Loucy (cell line): ENCODE measurements around the gene RPS19.

Source experiments
- H2AFZ ChIP-seq: fragments of 200-600 bp; sonication (generic); 2 replicates; pipeline ENCODE4 v1.6.0; 2016; ENCODE audit warnings: antibody characterized with exemption, mild to moderate bottlenecking, low read length, moderate library complexity
- H3F3A ChIP-seq: fragments of 200-600 bp; 2 replicates; pipeline ENCODE4 v1.6.0; 2016; ENCODE audit warnings: antibody characterized with exemption, low read depth, mild to moderate bottlenecking
- H3K27me3 ChIP-seq: fragments of 200-600 bp; sonication (generic); 2 replicates; pipeline ENCODE4 v1.6.1; 2014; ENCODE audit warnings: low read length, mild to moderate bottlenecking; ENCODE audit not compliant: insufficient read depth, poor library complexity, severe bottlenecking
- H3K36me3 ChIP-seq: fragments of 200-600 bp; sonication (generic); 2 replicates; pipeline ENCODE4 v1.6.1; 2016; ENCODE audit warnings: low read length; ENCODE audit not compliant: insufficient read depth
- H3K4me1 ChIP-seq: fragments of 200-600 bp; sonication (generic); 2 replicates; pipeline ENCODE4 v1.5.1; 2014; ENCODE audit warnings: low read length, mild to moderate bottlenecking; ENCODE audit not compliant: insufficient read depth, poor library complexity, severe bottlenecking
- H3K4me2 ChIP-seq: fragments of 200-600 bp; sonication (generic); 2 replicates; pipeline ENCODE4 v1.6.0; 2014; ENCODE audit warnings: antibody characterized with exemption, low read length, low read depth, mild to moderate bottlenecking; ENCODE audit not compliant: poor library complexity, severe bottlenecking
- H3K4me3 ChIP-seq: fragments of 200-600 bp; sonication (generic); 2 replicates; pipeline ENCODE4 v1.5.1; 2014; ENCODE audit warnings: low read length, mild to moderate bottlenecking, mixed read lengths; ENCODE audit not compliant: poor library complexity, severe bottlenecking
- H3K79me2 ChIP-seq: fragments of 200-600 bp; sonication (generic); 2 replicates; pipeline ENCODE4 v1.6.1; 2014; ENCODE audit warnings: low read length; ENCODE audit not compliant: insufficient read depth
- H3K9ac ChIP-seq: fragments of 200-600 bp; sonication (generic); 2 replicates; pipeline ENCODE4 v1.6.0; 2014; ENCODE audit warnings: mild to moderate bottlenecking, low read depth, low read length, moderate library complexity; ENCODE audit not compliant: poor library complexity, severe bottlenecking
- H3K9me2 ChIP-seq: fragments of 200-600 bp; sonication (generic); replicated peaks from 2 replicates; pipeline ENCODE4 v1.6.1; 2016; ENCODE audit warnings: low read depth, low read length, mixed read lengths
- H3K9me3 ChIP-seq: fragments of 200-600 bp; sonication (generic); 2 replicates; pipeline ENCODE4 v1.6.1; 2014; ENCODE audit warnings: mild to moderate bottlenecking, antibody characterized with exemption, low read length, low read depth; ENCODE audit not compliant: insufficient read depth
- H4K20me1 ChIP-seq: fragments of 200-600 bp; sonication (generic); 2 replicates; pipeline ENCODE4 v1.6.0; 2014; ENCODE audit warnings: antibody characterized with exemption, low read length, mild to moderate bottlenecking; ENCODE audit not compliant: insufficient read depth, poor library complexity, severe bottlenecking
- CTCF ChIP-seq: fragments of 200-600 bp; sonication (generic); conservative IDR thresholded peaks from 2 replicates; pipeline ENCODE4 v1.5.1; 2014; ENCODE audit warnings: mild to moderate bottlenecking, antibody characterized with exemption, low read length
- EZH2phosphoT487 ChIP-seq: fragments of 200-600 bp; IDR thresholded peaks from 2 replicates; pipeline ENCODE4 v1.6.1; 2018; ENCODE audit warnings: antibody characterized with exemption, mild to moderate bottlenecking, moderate library complexity, borderline replicate concordance

The RPS19 gene

GRCh38 chr19:41879670-41880328, 19.7 kb downstream of the RPS19 start:
- Histone ChIP-seq H4K20me1 (peaks cover 5% of the 10 kb centered on the region), H2AFZ (no peak overlapping the region), H3K9ac (peak overlapping the region; percentile 35), H3K27me3 (no peaks in the 10 kb centered on the region), H3K36me3 (no peaks in the 10 kb centered on the region), H3F3A (peaks cover 16% of the 10 kb centered on the region), H3K9me3 (no peaks in the 10 kb centered on the region), H3K4me1 (peaks cover 35% of the 10 kb centered on the region), H3K4me3 (no peak overlapping the region), H3K9me2 (no peaks in the 10 kb centered on the region), H3K79me2 (peaks cover 42% of the 10 kb centered on the region), H3K4me2 (peak overlapping the region; percentile 89)
- TF ChIP-seq CTCF (no peak), EZH2phosphoT487 (no peak)

- H3K4me1 ChIP-seq = peaks cover 39% of the 10 kb centered on the region
- H3K4me3 ChIP-seq = no peak overlapping the region
- no peaks in the 10 kb centered on the region for H3K9me3 ChIP-seq
- TF ChIP-seq EZH2phosphoT487 = no peak
- no peak for TF ChIP-seq CTCF
- H3K9ac ChIP-seq = no peak overlapping the region
- H3K36me3 ChIP-seq = no peaks in the 10 kb centered on the region
- peaks cover 10% of the 10 kb centered on the region for H4K20me1 ChIP-seq
- no peak overlapping the region for H2AFZ ChIP-seq
- H3K79me2 ChIP-seq = peaks cover 47% of the 10 kb centered on the region
- H3K27me3 ChIP-seq = no peaks in the 10 kb centered on the region
- H3K4me2 ChIP-seq = no peak overlapping the region
- no peaks in the 10 kb centered on the region for H3K9me2 ChIP-seq
- H3F3A ChIP-seq = peaks cover 16% of the 10 kb centered on the region
Observed at GRCh38 chr19:41880329-41880708, 20.3 kb downstream of the RPS19 start.

GRCh38 chr19:41882568-41883462, 22.8 kb downstream of the RPS19 start, which contains the start of gene ARHGEF1:
Gene ARHGEF1 (plus strand): TSS chr19:41883184. CDS start chr19:41888083, 4,899 bp downstream.
- peak within 1 kb of the TSS; percentile 86 for H3K4me2 ChIP-seq
- H3F3A ChIP-seq = peaks cover 9% of the 10 kb centered on the region
- H3K4me1 ChIP-seq = peaks cover 35% of the 10 kb centered on the region
- H2AFZ ChIP-seq = peak within 1 kb of the TSS; percentile 67; the same call in 1 of the 2 replicates
- peaks cover 22% of the 10 kb centered on the region for H4K20me1 ChIP-seq
- H3K9ac ChIP-seq = peak within 1 kb of the TSS; percentile 90
- H3K36me3 ChIP-seq = no peaks in the 10 kb centered on the region
- H3K4me3 ChIP-seq = peak within 1 kb of the TSS; percentile 98
- H3K27me3 ChIP-seq = no peaks in the 10 kb centered on the region
- no peaks in the 10 kb centered on the region for H3K9me3 ChIP-seq
- no peak for TF ChIP-seq CTCF
- TF ChIP-seq EZH2phosphoT487 = no peak
- no peaks in the 10 kb centered on the region for H3K9me2 ChIP-seq
- peaks cover 66% of the 10 kb centered on the region for H3K79me2 ChIP-seq
